C4-2B (cell line): ENCODE data around the gene RAB6B.
"Not testable (repeated sequence)": the region's sequence is repeated elsewhere in the genome, so short reads cannot be mapped to it uniquely, and the experiment has no call there.

Source experiments
- H3K27ac ChIP-seq: fragments of 450-650 bp; 2 replicates; pipeline ENCODE4 v1.5.1; 2017
- CTCF ChIP-seq: fragments of 450-650 bp; conservative IDR thresholded peaks from 2 replicates; pipeline ENCODE4 v1.5.1; 2017; ENCODE audit warnings: mild to moderate bottlenecking
- ZFX ChIP-seq: fragments of 450-650 bp; IDR thresholded peaks from 2 replicates; pipeline ENCODE4 v1.6.1; 2017

Gene RAB6B

GRCh38 chr3:133792171-133792763 lies 103.4 kb downstream of the RAB6B start:
- TF ChIP-seq CTCF, result no peak
- no peak for TF ChIP-seq ZFX
- no peak overlapping the region for H3K27ac ChIP-seq

GRCh38 chr3:133788024-133788423 lies 107.7 kb downstream of the RAB6B start:
- TF ChIP-seq ZFX, result no peak
- no peak for TF ChIP-seq CTCF
- no peak overlapping the region for H3K27ac ChIP-seq

GRCh38 chr3:133783762-133784161 lies 111.9 kb downstream of the RAB6B start:
- no peak overlapping the region for H3K27ac ChIP-seq
- no peak for TF ChIP-seq CTCF
- no peak for TF ChIP-seq ZFX

- TF ChIP-seq ZFX, result no peak
- no peak for TF ChIP-seq CTCF
- H3K27ac ChIP-seq, result no peak overlapping the region
Observed at GRCh38 chr3:133782454-133782853, 113.2 kb downstream of the RAB6B start.

- no peak overlapping the region for H3K27ac ChIP-seq
- TF ChIP-seq CTCF (no peak), ZFX (no peak)
Observed at GRCh38 chr3:133781570-133781969, 114.1 kb downstream of the RAB6B start.

- H3K27ac ChIP-seq, result not testable (repeated sequence)
Observed at GRCh38 chr3:133780756-133781155, 114.9 kb downstream of the RAB6B start.

GRCh38 chr3:133779626-133780203 lies 116.0 kb downstream of the RAB6B start:
- TF ChIP-seq ZFX (no peak), CTCF (no peak)
- H3K27ac ChIP-seq, result no peak overlapping the region
